Measurements from ENCODE around the gene RSPO3. TPM values are rescaled to one million over a fixed set of nuclear protein-coding genes. Genes with fewer than 3 reads are reported as not detected.

RSPO3 gene
- total and polyA plus RNA-seq, 2 of the 4 experiments (the other 2 are of a cell fraction), result not detected

DNA sequence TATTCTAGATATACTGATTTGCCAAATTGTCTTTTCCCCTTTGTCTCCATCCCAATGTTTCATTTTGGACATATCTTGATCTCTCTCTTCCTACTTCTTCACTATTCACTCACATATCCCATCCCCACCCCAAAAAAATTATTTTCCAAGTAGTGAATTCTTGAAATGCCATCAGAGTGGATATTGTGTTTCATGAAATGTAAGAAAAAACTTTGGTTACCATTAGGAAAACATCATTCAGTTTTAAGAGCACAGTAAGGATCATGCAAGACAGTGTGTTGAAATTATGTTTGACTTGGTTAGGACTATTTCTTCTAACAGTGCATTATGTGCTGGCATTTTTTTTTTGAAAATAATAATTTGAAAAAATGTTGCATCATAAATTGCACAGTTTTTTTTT is 5.7 kb downstream of the RSPO3 start:
- Histone ChIP-seq H3K9me3 (ENCODE audit: control insufficient read depth, insufficient read depth, low read length) (no peaks in the 10 kb centered on the region), H3K4me1 (ENCODE audit: control insufficient read depth, insufficient read depth, low read length) (no peaks in the 10 kb centered on the region; the same call in 1 of the 2 replicates), H2BK15ac (ENCODE audit: low read depth, low read length) (no peak overlapping the region), H2BK20ac (ENCODE audit: low read depth, low read length) (no peak overlapping the region), H4K8ac (ENCODE audit: low read depth in 2 of 2, low read length in 2 of 2) (no peak overlapping the region), H2AK9ac (replicated peaks; ENCODE audit: low read depth, low read length, poor library complexity) (no peak overlapping the region), H3K9ac (ENCODE audit: low read depth, low read length) (no peak overlapping the region), H2BK5ac (ENCODE audit: low read depth, low read length, poor library complexity, severe bottlenecking) (no peak overlapping the region), H3K27me3 (ENCODE audit: control insufficient read depth, insufficient read depth, low read length) (peaks cover 22% of the 10 kb centered on the region), H3K4ac (ENCODE audit: low read depth, low read length) (no peak overlapping the region), H2AK5ac (ENCODE audit: low read depth, low read length) (no peak overlapping the region), H3K9me1 (ENCODE audit: insufficient read depth, low read length) (no peaks in the 10 kb centered on the region), H3K4me3 (ENCODE audit: insufficient read depth, low read depth, low read length) (no peak overlapping the region), H2AFZ (replicated peaks; ENCODE audit: low read length, poor library complexity) (no peak overlapping the region), H3K23ac (ENCODE audit: low read depth, low read length) (no peak overlapping the region), H3K14ac (replicated peaks; ENCODE audit: low read depth, low read length) (no peak overlapping the region), H3K4me2 (ENCODE audit: low read depth, low read length) (no peak overlapping the region), H2BK120ac (ENCODE audit: low read depth, low read length) (no peak overlapping the region), H4K91ac (ENCODE audit: insufficient read depth, low read depth, low read length) (no peak overlapping the region), H3K79me1 (ENCODE audit: low read depth in 1 of 2, low read length in 2 of 2) (no peaks in the 10 kb centered on the region), H4K5ac (ENCODE audit: low read depth, low read length) (no peak overlapping the region), H3K36me3 (ENCODE audit: control insufficient read depth, insufficient read depth, low read length) (no peaks in the 10 kb centered on the region), H3K27ac (ENCODE audit: insufficient read depth, low read length) (no peak overlapping the region), H4K20me1 (ENCODE audit: insufficient read depth, low read length) (no peaks in the 10 kb centered on the region), H3K18ac (ENCODE audit: low read depth, low read length) (no peak overlapping the region), H3K56ac (ENCODE audit: extremely low read depth, insufficient read depth, low read length) (no peak overlapping the region)
- no TSS peak for BruUV-seq (replicated peaks)
- CTCF ChIA-PET, result interaction anchor here (0.6 kb wide), 1 partner anchor 323 kb away, joined by 3 read pairs; no protein-coding TSS in a partner anchor
- ATAC-seq (ENCODE audit: low read depth), result no peak
- intact Hi-C loops (cut with micrococcal nuclease), result loop anchor here (5.0 to 10.0 kb wide), 4 partner anchors 68 to 1809 kb away; no protein-coding TSS in a partner anchor
- POLR2A ChIA-PET (ENCODE audit: unreplicated experiment), result no interaction called here
- in situ Hi-C loops (cut with MboI; ENCODE audit: low sequenced_read_pairs), result loop anchor here (25.0 kb wide), 1 partner anchor 1087 kb away; no protein-coding TSS in a partner anchor
- no peak for TF ChIP-seq POLR2A (IDR thresholded peaks at IDR 0.05; ENCODE audit: low read depth, low read length)
- TF ChIP-seq, protein P1, sequence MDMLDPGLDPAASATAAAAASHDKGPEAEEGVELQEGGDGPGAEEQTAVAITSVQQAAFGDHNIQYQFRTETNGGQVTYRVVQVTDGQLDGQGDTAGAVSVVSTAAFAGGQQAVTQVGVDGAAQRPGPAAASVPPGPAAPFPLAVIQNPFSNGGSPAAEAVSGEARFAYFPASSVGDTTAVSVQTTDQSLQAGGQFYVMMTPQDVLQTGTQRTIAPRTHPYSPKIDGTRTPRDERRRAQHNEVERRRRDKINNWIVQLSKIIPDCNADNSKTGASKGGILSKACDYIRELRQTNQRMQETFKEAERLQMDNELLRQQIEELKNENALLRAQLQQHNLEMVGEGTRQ (IDR thresholded peaks at IDR 0.05; ENCODE audit: low read depth, low read length), result no peak
- TF ChIP-seq RCOR1 (IDR thresholded peaks at IDR 0.05; ENCODE audit: insufficient replicate concordance, low read length), result no peak
- no peak for TF ChIP-seq CEBPB (IDR thresholded peaks at IDR 0.05; ENCODE audit: low read depth, low read length)
- no peak for TF ChIP-seq CHD1 (IDR thresholded peaks at IDR 0.05; ENCODE audit: low read depth, low read length)
- TF ChIP-seq, protein P2, sequence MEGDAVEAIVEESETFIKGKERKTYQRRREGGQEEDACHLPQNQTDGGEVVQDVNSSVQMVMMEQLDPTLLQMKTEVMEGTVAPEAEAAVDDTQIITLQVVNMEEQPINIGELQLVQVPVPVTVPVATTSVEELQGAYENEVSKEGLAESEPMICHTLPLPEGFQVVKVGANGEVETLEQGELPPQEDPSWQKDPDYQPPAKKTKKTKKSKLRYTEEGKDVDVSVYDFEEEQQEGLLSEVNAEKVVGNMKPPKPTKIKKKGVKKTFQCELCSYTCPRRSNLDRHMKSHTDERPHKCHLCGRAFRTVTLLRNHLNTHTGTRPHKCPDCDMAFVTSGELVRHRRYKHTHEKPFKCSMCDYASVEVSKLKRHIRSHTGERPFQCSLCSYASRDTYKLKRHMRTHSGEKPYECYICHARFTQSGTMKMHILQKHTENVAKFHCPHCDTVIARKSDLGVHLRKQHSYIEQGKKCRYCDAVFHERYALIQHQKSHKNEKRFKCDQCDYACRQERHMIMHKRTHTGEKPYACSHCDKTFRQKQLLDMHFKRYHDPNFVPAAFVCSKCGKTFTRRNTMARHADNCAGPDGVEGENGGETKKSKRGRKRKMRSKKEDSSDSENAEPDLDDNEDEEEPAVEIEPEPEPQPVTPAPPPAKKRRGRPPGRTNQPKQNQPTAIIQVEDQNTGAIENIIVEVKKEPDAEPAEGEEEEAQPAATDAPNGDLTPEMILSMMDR (conservative IDR thresholded peaks at IDR 0.05; ENCODE audit: low read depth, low read length), result no peak
- no peak for TF ChIP-seq NFE2L2 (IDR thresholded peaks at IDR 0.05; ENCODE audit: low read depth, low read length)
- TF ChIP-seq MAZ (IDR thresholded peaks at IDR 0.05; ENCODE audit: borderline replicate concordance, low read depth, low read length), result no peak
- no peak for TF ChIP-seq BHLHE40 (IDR thresholded peaks at IDR 0.05; ENCODE audit: low read depth, low read length)
- dilution Hi-C loops (cut with HindIII; ENCODE audit: low sequenced_read_pairs, unreplicated experiment), result no loop called here
- DNase-seq, result no peak

Measured in IMR-90 (cell line).